Cardiac fibroblast (primary cell): ENCODE results near the gene TRIM72.

ENCODE experiments used
- DNase-seq, 2 donors: peaks; one replicate each; pipeline versions ENCODE4 v3.0.0 to v3.0.0-alpha.2; 2010; ENCODE audit warnings: low read depth in 2 of 2
- H3K4me3 ChIP-seq, 2 donors: replicated peaks in 1 of 2; 1 replicate in 1 of 2; 2 replicates in 1 of 2; pipeline ENCODE4 v1.5.1; 2011; ENCODE audit warnings: low read depth in 2 of 2, low read length in 2 of 2, mild to moderate bottlenecking in 2 of 2, moderate library complexity in 1 of 2
- TF ChIP-seq, protein P1 (sequence below): IDR thresholded peaks from one replicate; pipeline ENCODE4 v1.5.1; 2011; ENCODE audit warnings: low read depth, mild to moderate bottlenecking, low read length, inconsistent platforms

TRIM72 gene

DNA sequence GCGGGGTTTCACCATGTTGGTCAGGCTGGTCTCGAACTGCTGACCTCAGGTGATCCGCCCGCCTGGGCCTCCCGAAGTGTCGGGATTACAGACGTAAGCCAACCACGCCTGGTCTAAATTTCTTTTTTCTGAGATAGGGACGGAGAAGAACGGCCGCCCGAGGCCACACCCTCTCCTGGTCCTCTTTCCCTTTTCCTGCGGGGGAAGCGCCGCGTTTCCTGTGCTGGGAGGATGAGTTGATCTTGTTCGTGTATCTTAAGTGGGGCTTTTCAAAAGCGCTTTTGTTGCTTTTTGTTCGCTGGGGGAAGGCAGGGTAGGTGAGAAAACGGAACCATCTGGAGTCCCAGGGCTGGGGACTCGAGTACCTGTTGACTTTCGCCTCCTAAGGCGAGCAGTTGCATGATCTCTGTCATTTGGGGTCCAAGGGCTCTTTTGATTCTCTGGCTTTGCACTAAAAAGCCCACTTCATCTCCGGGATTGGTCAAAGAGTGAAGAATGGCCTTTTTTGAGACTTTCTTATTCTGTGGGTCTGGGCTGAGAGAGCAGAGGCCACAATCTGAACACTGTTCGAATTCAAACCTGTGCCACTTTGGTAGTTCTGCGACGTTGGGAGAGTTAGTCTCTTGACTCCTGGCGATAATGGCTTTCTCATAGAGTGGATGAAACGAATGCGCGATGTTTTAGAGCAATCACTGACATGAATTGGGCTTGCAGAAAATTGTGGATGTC lies 32.7 kb upstream of the TRIM72 start:
- TF ChIP-seq, protein P1, sequence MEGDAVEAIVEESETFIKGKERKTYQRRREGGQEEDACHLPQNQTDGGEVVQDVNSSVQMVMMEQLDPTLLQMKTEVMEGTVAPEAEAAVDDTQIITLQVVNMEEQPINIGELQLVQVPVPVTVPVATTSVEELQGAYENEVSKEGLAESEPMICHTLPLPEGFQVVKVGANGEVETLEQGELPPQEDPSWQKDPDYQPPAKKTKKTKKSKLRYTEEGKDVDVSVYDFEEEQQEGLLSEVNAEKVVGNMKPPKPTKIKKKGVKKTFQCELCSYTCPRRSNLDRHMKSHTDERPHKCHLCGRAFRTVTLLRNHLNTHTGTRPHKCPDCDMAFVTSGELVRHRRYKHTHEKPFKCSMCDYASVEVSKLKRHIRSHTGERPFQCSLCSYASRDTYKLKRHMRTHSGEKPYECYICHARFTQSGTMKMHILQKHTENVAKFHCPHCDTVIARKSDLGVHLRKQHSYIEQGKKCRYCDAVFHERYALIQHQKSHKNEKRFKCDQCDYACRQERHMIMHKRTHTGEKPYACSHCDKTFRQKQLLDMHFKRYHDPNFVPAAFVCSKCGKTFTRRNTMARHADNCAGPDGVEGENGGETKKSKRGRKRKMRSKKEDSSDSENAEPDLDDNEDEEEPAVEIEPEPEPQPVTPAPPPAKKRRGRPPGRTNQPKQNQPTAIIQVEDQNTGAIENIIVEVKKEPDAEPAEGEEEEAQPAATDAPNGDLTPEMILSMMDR: no peak
- DNase-seq: peak; percentile 37 to 58
- peak overlapping the region; percentile 91 to 92 for H3K4me3 ChIP-seq

DNA sequence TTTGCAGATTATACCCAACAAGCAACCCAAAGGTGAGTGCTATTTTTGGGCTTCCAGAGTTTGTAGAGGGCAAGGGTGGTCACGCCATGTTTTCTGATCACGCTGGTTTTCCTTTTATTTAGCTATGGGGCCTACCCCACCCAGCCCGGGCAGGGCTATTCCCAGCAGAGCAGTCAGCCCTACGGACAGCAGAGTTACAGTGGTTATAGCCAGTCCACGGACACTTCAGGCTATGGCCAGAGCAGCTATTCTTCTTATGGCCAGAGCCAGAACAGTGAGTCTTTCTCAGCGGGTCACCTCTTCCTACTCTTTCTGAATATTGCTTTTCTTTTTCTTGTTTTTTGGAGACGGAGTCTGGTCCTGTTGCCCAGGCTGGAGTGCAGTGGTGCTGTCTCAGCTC lies 31.5 kb upstream of the TRIM72 start:
- H3K4me3 ChIP-seq: peak overlapping the region; percentile 91 to 92
- TF ChIP-seq, protein P1: no peak
- DNase-seq: no peak

GRCh38 chr16:31183432-31184428 lies 30.2 kb upstream of the TRIM72 start:
- TF ChIP-seq, protein P1: no peak
- H3K4me3 ChIP-seq: peak overlapping the region in 1 of 2 donors; percentile 10
- DNase-seq: no peak

- no peak for DNase-seq
- TF ChIP-seq, protein P1: no peak
- H3K4me3 ChIP-seq: no peak overlapping the region
Observed at GRCh38 chr16:31184888-31185287, 29.0 kb upstream of the TRIM72 start.

DNA sequence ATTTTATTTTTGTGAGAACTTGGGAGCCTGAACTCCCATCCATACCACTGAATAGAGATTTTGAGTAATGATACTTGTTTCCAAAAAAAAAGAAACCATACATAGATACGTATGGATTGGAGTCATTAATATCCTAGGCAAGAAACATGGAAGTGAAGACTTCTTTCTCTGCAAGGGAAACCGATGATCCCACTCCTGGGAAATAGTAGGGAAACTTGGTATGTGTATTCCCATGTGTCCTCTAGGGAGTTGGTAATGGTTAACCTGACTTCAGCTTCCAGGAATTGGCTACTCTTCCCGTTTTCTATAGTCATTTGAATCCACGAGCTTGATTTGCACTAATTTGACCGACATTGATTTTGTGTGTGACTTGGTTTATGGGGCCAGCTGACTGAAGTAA lies 28.6 kb upstream of the TRIM72 start:
- H3K4me3 ChIP-seq: no peak overlapping the region

DNA sequence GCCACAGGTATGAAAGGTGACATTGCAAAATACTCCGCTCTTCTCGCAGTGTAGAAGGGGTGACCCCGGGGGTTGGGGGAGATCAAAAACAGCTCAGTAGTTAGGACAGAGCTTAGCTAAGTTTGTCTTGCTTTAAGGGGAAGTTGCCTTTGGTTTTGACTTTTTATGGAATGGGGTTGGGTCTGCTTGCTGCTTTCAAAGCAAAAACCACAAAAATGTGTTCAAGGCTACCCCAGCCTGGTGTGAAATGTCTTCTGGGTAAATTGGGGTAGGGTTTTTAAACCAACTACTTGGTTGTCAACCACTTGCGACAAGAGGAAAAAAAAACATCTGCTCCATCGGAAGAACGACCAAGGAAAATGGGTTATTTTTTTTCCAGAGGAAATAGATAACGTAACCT lies 27.7 kb upstream of the TRIM72 start:
- no peak for DNase-seq
- no peak overlapping the region for H3K4me3 ChIP-seq
- TF ChIP-seq, protein P1: no peak

More for the DNA sequence above, 28.6 kb upstream of the TRIM72 start:
- TF ChIP-seq, protein P1: no peak
- DNase-seq: no peak
